Naive thymus-derived CD8-positive, alpha-beta T cell (primary cell): ENCODE measurements around the gene GIGYF1. TPM values are rescaled to one million over a fixed set of nuclear protein-coding genes. Genes with fewer than 3 reads are reported as not detected.
A peak's percentile ranks its signal among the peaks of the same experiment; 100 is the strongest.

Source experiments
- ATAC-seq, 2 donors: fragments of 150-1000 bp; cut with Tn5 transposase in 1 of 2; sonication (Bioruptor Pico), chemical (Tn5 transposase) in 1 of 2; 1 replicate in 1 of 2; 2 replicates in 1 of 2; pipeline ENCODE4 v1.10.0; 2021; ENCODE audit warnings: mild to moderate bottlenecking in 2 of 2, moderate library complexity in 2 of 2
- POLR2A ChIA-PET: fragments of 350-600 bp; sonication (Branson Sonifier 250); formaldehyde crosslinking; loops from one replicate; lab custom pipeline; 2021; ENCODE audit warnings: antibody characterized with exemption; lab: Charles Lee
- DNase-seq, 10 donors: peaks; one replicate each; pipeline versions ENCODE4 v3.0.0 to v3.0.0-alpha.2; 2020 to 2022
- H3K27ac Mint-ChIP-seq, 10 donors: one replicate each; pipeline ENCODE4 v1.8.0; 2020 to 2022; ENCODE audit warnings: mild to moderate bottlenecking in 10 of 10, mixed read lengths in 10 of 10, moderate library complexity in 4 of 10, inconsistent platforms in 1 of 10
- H3K27me3 Mint-ChIP-seq, 5 donors: one replicate each; pipeline ENCODE4 v1.8.0; 2021 to 2022; ENCODE audit warnings: mixed read lengths in 5 of 5
- H3K36me3 Mint-ChIP-seq, 3 donors: one replicate each; pipeline ENCODE4 v1.8.0; 2020 to 2022; ENCODE audit warnings: mixed read lengths in 3 of 3, mild to moderate bottlenecking in 2 of 3, inconsistent platforms in 1 of 3
- H3K4me1 Mint-ChIP-seq, 4 donors: one replicate each; pipeline ENCODE4 v1.8.0; 2021 to 2022; ENCODE audit warnings: mixed read lengths in 4 of 4
- H3K4me3 Mint-ChIP-seq, 10 donors: one replicate each; pipeline ENCODE4 v1.8.0; 2020 to 2022; ENCODE audit warnings: mild to moderate bottlenecking in 10 of 10, mixed read lengths in 10 of 10, moderate library complexity in 6 of 10, inconsistent platforms in 1 of 10
- H3K9me3 Mint-ChIP-seq, 9 donors: one replicate each; pipeline ENCODE4 v1.8.0; 2020 to 2022; ENCODE audit warnings: mixed read lengths in 9 of 9, mild to moderate bottlenecking in 3 of 9, inconsistent platforms in 1 of 9, moderate library complexity in 1 of 9
- polyA plus RNA-seq, 3 donors: library from polyadenylated mRNA; unstranded; fragments of 300-500 nt; fragmentation: Illumina TruSeq; gene quantifications; one replicate each; pipeline ENCODE4 v1.2.3, GENCODE V29; 2021
- total RNA-seq, 8 experiments: library from RNA in 2 of 8; stranded (reverse) in 2 of 8; gene quantifications; one replicate each; pipeline ENCODE4 v1.2.3 and lab custom pipeline; 2021 to 2026

The GIGYF1 gene
- total and polyA plus RNA-seq, 5 experiments from 2014 or later = 0.83 to 122 (median 3.0) TPM

GRCh38 chr7:100688326-100688860, 5.7 kb downstream of the GIGYF1 start:
- Mint-ChIP-seq H3K27ac (peak overlapping the region in 8 of 10 donors; percentile 31 to 75 (median 57)), H3K27me3 (no peaks in the 10 kb centered on the region), H3K4me3 (peak overlapping the region in 1 of 10 donors; percentile 7), H3K4me1 (peaks cover 21 to 47% (median 39%) of the 10 kb centered on the region in 4 donors), H3K36me3 (peaks cover 0 to 36% (median 5%) of the 10 kb centered on the region in 3 donors), H3K9me3 (no peaks in the 10 kb centered on the region)
- ATAC-seq (no peak), DNase-seq (no peak)
- POLR2A ChIA-PET = interaction anchor here (0.6 to 12.7 kb wide), 4 partner anchors 9 to 203 kb away, joined by 3 to 170 read pairs (median 4); partner anchors contain the start of gene MOSPD3

GRCh38 chr7:100687751-100688300, 6.2 kb downstream of the GIGYF1 start:
- Mint-ChIP-seq H3K27me3 (no peaks in the 10 kb centered on the region), H3K4me1 (peaks cover 18 to 45% (median 34%) of the 10 kb centered on the region in 4 donors), H3K4me3 (peak overlapping the region in 2 of 10 donors; percentile 18 to 45), H3K9me3 (no peaks in the 10 kb centered on the region), H3K36me3 (peaks cover 0 to 38% (median 2%) of the 10 kb centered on the region in 3 donors), H3K27ac (peak overlapping the region in 6 of 10 donors; percentile 33 to 70 (median 50))
- DNase-seq (no peak), ATAC-seq (no peak)
- POLR2A ChIA-PET = interaction anchor here (0.6 to 12.7 kb wide), 2 partner anchors 8 to 204 kb away, joined by 3 to 170 read pairs; no protein-coding TSS in a partner anchor

GRCh38 chr7:100687261-100687660, 6.8 kb downstream of the GIGYF1 start:
- Mint-ChIP-seq H3K27me3 (no peaks in the 10 kb centered on the region), H3K4me3 (no peak overlapping the region), H3K27ac (peak overlapping the region in 1 of 10 donors; percentile 53), H3K36me3 (peaks cover 0 to 41% (median 2%) of the 10 kb centered on the region in 3 donors), H3K4me1 (peaks cover 13 to 39% (median 29%) of the 10 kb centered on the region in 4 donors), H3K9me3 (no peaks in the 10 kb centered on the region)
- ATAC-seq (no peak), DNase-seq (no peak)
- POLR2A ChIA-PET = interaction anchor here (12.7 kb wide), 1 partner anchor 7 kb away, joined by 170 read pairs; no protein-coding TSS in a partner anchor

GRCh38 chr7:100686822-100687211, 7.2 kb downstream of the GIGYF1 start:
- POLR2A ChIA-PET = interaction anchor here (1.0 to 12.7 kb wide), 2 partner anchors 7 to 19 kb away, joined by 4 to 170 read pairs; partner anchors contain the start of gene POP7
- DNase-seq (no peak), ATAC-seq (no peak)
- H3K27ac Mint-ChIP-seq = peak overlapping the region in 1 of 10 donors; percentile 87
- no peaks in the 10 kb centered on the region for H3K27me3 Mint-ChIP-seq
- H3K9me3 Mint-ChIP-seq = no peaks in the 10 kb centered on the region
- peaks cover 0 to 43% (median 2%) of the 10 kb centered on the region in 3 donors for H3K36me3 Mint-ChIP-seq
- peaks cover 12 to 35% (median 25%) of the 10 kb centered on the region in 4 donors for H3K4me1 Mint-ChIP-seq
- H3K4me3 Mint-ChIP-seq = no peak overlapping the region

GRCh38 chr7:100686201-100686821, 7.7 kb downstream of the GIGYF1 start:
- POLR2A ChIA-PET = interaction anchor here (1.0 to 12.7 kb wide), 2 partner anchors 7 to 19 kb away, joined by 4 to 170 read pairs; partner anchors contain the start of gene POP7
- no peak overlapping the region for H3K4me3 Mint-ChIP-seq
- H3K27ac Mint-ChIP-seq = peak overlapping the region in 3 of 10 donors; percentile 15 to 69 (median 29)

GRCh38 chr7:100685631-100686145, 8.4 kb downstream of the GIGYF1 start:
- no peaks in the 10 kb centered on the region for H3K9me3 Mint-ChIP-seq
- POLR2A ChIA-PET = interaction anchor here (1.0 to 12.7 kb wide), 3 partner anchors 5 to 20 kb away, joined by 4 to 170 read pairs (median 170); partner anchors contain the start of genes GIGYF1 and POP7
- H3K4me3 Mint-ChIP-seq = no peak overlapping the region
- peaks cover 13 to 35% (median 31%) of the 10 kb centered on the region in 4 donors for H3K4me1 Mint-ChIP-seq
- no peaks in the 10 kb centered on the region for H3K27me3 Mint-ChIP-seq
- H3K36me3 Mint-ChIP-seq = peaks cover 0 to 41% (median 2%) of the 10 kb centered on the region in 3 donors
- ATAC-seq (no peak), DNase-seq (no peak)
- peak overlapping the region in 1 of 10 donors; percentile 69 for H3K27ac Mint-ChIP-seq

More at GRCh38 chr7:100686201-100686821, 7.7 kb downstream of the GIGYF1 start:
- DNase-seq (no peak), ATAC-seq (no peak)
- Mint-ChIP-seq H3K36me3 (peaks cover 0 to 41% (median 2%) of the 10 kb centered on the region in 3 donors), H3K4me1 (peaks cover 13 to 34% (median 26%) of the 10 kb centered on the region in 4 donors), H3K9me3 (no peaks in the 10 kb centered on the region), H3K27me3 (no peaks in the 10 kb centered on the region)

GRCh38 chr7:100685049-100685605, 8.9 kb downstream of the GIGYF1 start:
- Mint-ChIP-seq H3K4me3 (no peak overlapping the region), H3K4me1 (peaks cover 17 to 41% (median 35%) of the 10 kb centered on the region in 4 donors), H3K27me3 (no peaks in the 10 kb centered on the region), H3K36me3 (peaks cover 0 to 44% (median 2%) of the 10 kb centered on the region in 3 donors), H3K9me3 (no peaks in the 10 kb centered on the region), H3K27ac (no peak overlapping the region)
- POLR2A ChIA-PET = interaction anchor here (11.9 to 12.7 kb wide), 2 partner anchors 5 to 6 kb away, joined by 170 read pairs; partner anchors contain the start of gene GIGYF1
- no peak for ATAC-seq
- DNase-seq = no peak

GRCh38 chr7:100684534-100685042, 9.5 kb downstream of the GIGYF1 start:
- no peaks in the 10 kb centered on the region for H3K9me3 Mint-ChIP-seq
- H3K4me3 Mint-ChIP-seq = no peak overlapping the region
- DNase-seq = no peak
- H3K27ac Mint-ChIP-seq = no peak overlapping the region
- peaks cover 0 to 48% (median 2%) of the 10 kb centered on the region in 3 donors for H3K36me3 Mint-ChIP-seq
- POLR2A ChIA-PET = interaction anchor here (11.9 to 12.7 kb wide), 2 partner anchors 5 to 6 kb away, joined by 170 read pairs; partner anchors contain the start of gene GIGYF1
- H3K4me1 Mint-ChIP-seq = peaks cover 18 to 43% (median 35%) of the 10 kb centered on the region in 4 donors
- no peaks in the 10 kb centered on the region for H3K27me3 Mint-ChIP-seq
- no peak for ATAC-seq

GRCh38 chr7:100683659-100684533, 10.2 kb downstream of the GIGYF1 start:
- ATAC-seq (no peak), DNase-seq (no peak)
- H3K36me3 Mint-ChIP-seq = peaks cover 0 to 50% (median 2%) of the 10 kb centered on the region in 3 donors
- peak overlapping the region in 1 of 10 donors; percentile 68 for H3K27ac Mint-ChIP-seq
- H3K27me3 Mint-ChIP-seq = no peaks in the 10 kb centered on the region
- H3K9me3 Mint-ChIP-seq = no peaks in the 10 kb centered on the region
- H3K4me3 Mint-ChIP-seq = no peak overlapping the region
- H3K4me1 Mint-ChIP-seq = peaks cover 14 to 42% (median 34%) of the 10 kb centered on the region in 4 donors
- POLR2A ChIA-PET = interaction anchor here (0.6 to 11.9 kb wide), 4 partner anchors 7 to 113 kb away, joined by 3 to 170 read pairs (median 4); partner anchors contain the start of gene GIGYF1

GRCh38 chr7:100682991-100683658, 10.9 kb downstream of the GIGYF1 start:
- ATAC-seq (no peak), DNase-seq (no peak)
- Mint-ChIP-seq H3K4me3 (no peak overlapping the region), H3K4me1 (peaks cover 15 to 40% (median 33%) of the 10 kb centered on the region in 4 donors), H3K9me3 (no peaks in the 10 kb centered on the region), H3K27ac (peak overlapping the region in 1 of 10 donors; percentile 68), H3K36me3 (peaks cover 0 to 52% (median 2%) of the 10 kb centered on the region in 3 donors), H3K27me3 (no peaks in the 10 kb centered on the region)
- POLR2A ChIA-PET = interaction anchor here (0.6 to 11.9 kb wide), 6 partner anchors 8 to 112 kb away, joined by 3 to 170 read pairs (median 3); partner anchors contain the start of genes FBXO24, GIGYF1 and LRCH4
